BLaER1 (cell line): ENCODE measurements around the gene TMEM52.

ENCODE experiments used
- H3K27ac ChIP-seq: shearing (Covaris generic); formaldehyde crosslinking; 2 replicates; pipeline ENCODE4 v1.8.1; 2022
- H3K27me3 ChIP-seq: shearing (Covaris generic); formaldehyde crosslinking; 2 replicates; pipeline ENCODE4 v1.8.1; 2022
- H3K36me3 ChIP-seq: shearing (Covaris generic); formaldehyde crosslinking; 2 replicates; pipeline ENCODE4 v1.8.1; 2022
- H3K4me1 ChIP-seq: shearing (Covaris generic); formaldehyde crosslinking; 2 replicates; pipeline ENCODE4 v1.8.1; 2022
- H3K4me2 ChIP-seq: shearing (Covaris generic); formaldehyde crosslinking; 2 replicates; pipeline ENCODE4 v1.8.1; 2022
- H3K4me3 ChIP-seq: shearing (Covaris generic); formaldehyde crosslinking; 2 replicates; pipeline ENCODE4 v1.8.1; 2022
- H3K9ac ChIP-seq: shearing (Covaris generic); formaldehyde crosslinking; 2 replicates; pipeline ENCODE4 v1.8.1; 2022
- H3K9me3 ChIP-seq: shearing (Covaris generic); formaldehyde crosslinking; 2 replicates; pipeline ENCODE4 v1.8.1; 2022
- H4K20me1 ChIP-seq: shearing (Covaris generic); formaldehyde crosslinking; 2 replicates; pipeline ENCODE4 v1.8.1; 2022
- Cebpa-rat ChIP-seq: shearing (Covaris generic); IDR thresholded peaks from 2 replicates; pipeline ENCODE4 v1.8.1; 2022

The TMEM52 gene

DNA sequence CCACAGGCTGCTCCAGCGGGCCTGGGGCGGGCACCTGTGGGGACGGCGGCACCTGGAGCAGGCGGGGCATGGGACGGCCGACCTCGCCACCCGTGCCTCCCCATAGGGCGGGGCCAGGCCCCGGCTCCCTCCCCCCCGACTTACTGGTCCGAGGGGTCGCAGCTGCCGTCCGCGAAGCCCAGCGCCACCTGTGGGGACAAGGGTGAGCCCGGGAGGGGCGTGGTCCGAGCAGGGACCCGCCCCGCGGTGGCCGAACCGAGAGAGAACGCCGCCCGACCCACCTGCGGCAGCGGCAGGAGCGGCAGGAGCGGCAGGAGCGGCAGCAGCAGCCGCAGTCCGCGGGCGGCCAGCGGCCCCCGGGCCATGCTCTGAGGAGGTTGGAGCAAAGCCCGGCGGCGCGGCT, at the start of gene TMEM52:
Gene TMEM52 (minus strand): TSS at position 379 of the 403 bp plus-strand sequence. CDS start 14 bp downstream, at position 365.
- H3K4me3 ChIP-seq: peak within 1 kb of the TSS; percentile 75
- H3K9ac ChIP-seq: peak within 1 kb of the TSS; percentile 71
- H3K27me3 ChIP-seq: 0 out of 2 replicates have a peak, but pooled peaks cover 7% of the 10 kb centered on the region
- TF ChIP-seq Cebpa-rat: no peak
- no peaks in the 10 kb centered on the region for H3K36me3 ChIP-seq
- H3K4me2 ChIP-seq: peak within 1 kb of the TSS; percentile 95
- peak within 1 kb of the TSS; percentile 71 for H3K27ac ChIP-seq
- H3K4me1 ChIP-seq: peaks cover 74% of the 10 kb centered on the region
- H3K9me3 ChIP-seq: no peaks in the 10 kb centered on the region
- H4K20me1 ChIP-seq: no peaks in the 10 kb centered on the region

DNA sequence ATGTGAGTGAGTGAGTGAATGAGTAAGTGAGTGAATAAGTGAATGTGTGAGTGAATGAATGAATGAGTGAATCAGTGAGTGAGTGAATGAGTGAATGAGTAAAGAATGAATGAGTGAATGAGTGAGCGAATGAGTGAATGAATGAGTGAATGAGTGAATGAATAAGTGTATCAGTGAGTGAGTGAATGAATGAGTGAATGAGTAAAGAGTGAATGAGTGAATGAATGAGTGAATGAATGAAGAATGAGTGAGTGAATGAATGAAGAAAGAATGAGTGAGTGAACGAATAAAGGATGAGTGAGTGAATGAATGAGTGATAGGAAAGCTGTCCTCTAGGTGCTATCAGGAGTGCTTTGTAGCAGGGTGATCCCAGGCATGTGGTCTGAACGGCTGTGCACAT, 48.8 kb upstream of the TMEM52 start:
- Histone ChIP-seq H3K4me2 (no peak overlapping the region), H3K27me3 (peaks cover 15% of the 10 kb centered on the region; the same call in 1 of the 2 replicates), H3K4me1 (peaks cover 37% of the 10 kb centered on the region), H3K9me3 (no peaks in the 10 kb centered on the region), H3K9ac (no peak overlapping the region), H3K27ac (no peak overlapping the region), H4K20me1 (no peaks in the 10 kb centered on the region), H3K4me3 (no peak overlapping the region), H3K36me3 (no peaks in the 10 kb centered on the region)
- no peak for TF ChIP-seq Cebpa-rat

DNA sequence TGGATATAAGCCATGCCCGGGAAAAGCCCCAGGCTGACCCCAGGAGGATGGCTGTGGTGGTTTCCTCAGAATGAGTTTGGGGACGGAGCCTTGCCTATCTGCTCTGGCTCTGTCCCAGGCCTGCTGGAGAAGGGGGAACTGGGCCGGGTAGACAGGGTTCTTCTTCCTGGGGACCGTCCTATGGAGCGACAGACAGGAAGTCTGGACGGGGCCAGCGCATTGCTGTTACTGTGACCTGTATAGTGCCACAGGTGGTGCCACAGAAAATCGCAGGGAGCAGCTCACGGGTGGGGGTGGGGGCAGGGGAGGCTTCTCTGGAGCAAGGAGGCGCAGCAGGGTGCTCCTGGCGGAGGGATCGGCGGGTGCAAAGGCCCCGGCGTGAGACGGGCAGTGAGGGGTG, 48.1 kb upstream of the TMEM52 start:
- Histone ChIP-seq H3K36me3 (no peaks in the 10 kb centered on the region), H3K9me3 (no peaks in the 10 kb centered on the region), H3K27me3 (peaks cover 15% of the 10 kb centered on the region; the same call in 1 of the 2 replicates), H3K27ac (no peak overlapping the region), H3K4me3 (no peak overlapping the region), H3K4me1 (peaks cover 36% of the 10 kb centered on the region), H4K20me1 (no peaks in the 10 kb centered on the region), H3K9ac (no peak overlapping the region), H3K4me2 (no peak overlapping the region)
- no peak for TF ChIP-seq Cebpa-rat

DNA sequence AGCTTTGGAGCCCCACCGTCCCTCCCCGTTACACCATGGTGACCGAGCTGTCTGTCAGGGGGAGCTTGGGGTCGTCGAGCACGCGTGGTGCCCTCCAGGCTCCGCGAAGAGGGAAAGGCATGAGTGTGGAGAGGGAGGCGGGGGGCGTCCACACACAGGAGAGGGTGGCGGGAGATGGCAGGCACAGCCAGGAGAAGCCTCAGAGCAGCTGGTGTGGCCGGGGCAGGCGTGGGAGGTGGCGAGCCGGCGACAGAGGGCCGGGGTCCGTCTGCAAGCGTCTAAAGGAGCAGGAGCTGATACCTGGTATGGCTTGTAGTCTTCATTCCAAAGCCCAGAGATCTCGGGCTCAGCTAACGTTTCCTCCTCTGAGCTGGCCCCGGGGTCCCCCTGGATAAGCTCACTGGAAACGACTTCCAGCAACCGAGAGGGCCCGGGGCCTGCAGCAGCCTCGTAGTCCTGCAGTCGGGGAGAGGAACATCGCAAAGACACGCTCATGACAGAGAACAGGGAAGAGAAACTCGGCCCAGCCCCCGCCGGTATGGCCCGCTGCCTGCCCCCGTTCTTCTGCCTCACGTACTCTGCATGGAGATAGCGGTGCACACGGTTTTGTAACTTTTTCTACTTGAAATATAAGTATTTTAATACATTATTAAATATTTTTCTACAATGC, 47.1 kb upstream of the TMEM52 start:
- H3K9ac ChIP-seq: no peak overlapping the region
- H3K4me3 ChIP-seq: no peak overlapping the region
- H3K27ac ChIP-seq: no peak overlapping the region
- no peaks in the 10 kb centered on the region for H3K9me3 ChIP-seq
- no peaks in the 10 kb centered on the region for H4K20me1 ChIP-seq
- TF ChIP-seq Cebpa-rat: no peak
- peak overlapping the region; percentile 30 for H3K4me2 ChIP-seq
- H3K4me1 ChIP-seq: peaks cover 38% of the 10 kb centered on the region
- H3K36me3 ChIP-seq: no peaks in the 10 kb centered on the region
- peaks cover 15% of the 10 kb centered on the region; the same call in 1 of the 2 replicates for H3K27me3 ChIP-seq

DNA sequence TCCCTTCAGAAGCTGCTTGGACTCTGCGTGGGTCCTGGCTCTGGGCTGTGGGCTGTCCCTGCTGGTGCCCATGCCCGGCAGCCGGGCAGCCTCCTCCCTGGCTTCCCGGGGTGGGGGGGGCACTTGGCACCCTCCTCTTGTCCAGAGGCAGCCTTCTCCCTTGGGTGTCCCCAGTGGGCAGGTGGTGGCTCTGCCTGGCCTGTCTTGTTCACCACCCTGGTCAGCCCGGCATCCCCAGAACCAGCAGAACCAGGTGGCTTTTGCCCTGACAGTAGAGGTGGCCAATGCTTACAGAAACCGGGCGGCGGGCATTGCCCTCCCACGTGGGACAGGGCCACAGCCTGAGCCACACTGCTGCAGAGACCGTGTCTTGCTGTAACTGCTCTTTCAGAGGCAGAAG, 46.5 kb upstream of the TMEM52 start:
- Histone ChIP-seq H4K20me1 (no peaks in the 10 kb centered on the region), H3K9ac (no peak overlapping the region), H3K9me3 (no peaks in the 10 kb centered on the region), H3K27me3 (peaks cover 15% of the 10 kb centered on the region; the same call in 1 of the 2 replicates), H3K4me3 (no peak overlapping the region), H3K27ac (no peak overlapping the region), H3K4me1 (peaks cover 45% of the 10 kb centered on the region), H3K36me3 (no peaks in the 10 kb centered on the region), H3K4me2 (peak overlapping the region; percentile 30; the same call in 1 of the 2 replicates)
- TF ChIP-seq Cebpa-rat: no peak

DNA sequence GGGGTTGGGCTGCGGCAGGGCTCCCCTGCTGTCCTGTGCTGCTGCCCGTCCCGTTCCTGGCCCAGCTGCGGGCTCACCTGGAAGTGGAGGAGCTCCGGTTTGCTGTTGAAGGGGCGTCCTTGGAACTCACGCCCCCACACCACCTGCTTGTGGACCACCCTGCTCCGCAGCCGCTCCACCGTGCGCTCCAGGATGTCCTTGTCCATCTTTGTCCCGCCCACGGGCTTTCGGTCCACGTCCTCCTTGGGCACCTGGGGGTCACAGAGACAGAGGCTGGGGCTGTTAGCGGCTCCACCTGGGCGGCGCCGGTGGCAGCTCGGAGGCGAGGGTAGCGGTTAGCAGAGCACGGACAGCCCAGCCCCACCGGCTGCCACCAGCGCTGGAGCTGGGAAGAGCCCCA, 45.7 kb upstream of the TMEM52 start:
- Histone ChIP-seq H3K4me2 (peak overlapping the region; percentile 36; the same call in 1 of the 2 replicates), H4K20me1 (no peaks in the 10 kb centered on the region), H3K9me3 (no peaks in the 10 kb centered on the region), H3K27me3 (peaks cover 15% of the 10 kb centered on the region; the same call in 1 of the 2 replicates), H3K36me3 (no peaks in the 10 kb centered on the region), H3K27ac (no peak overlapping the region), H3K9ac (no peak overlapping the region), H3K4me1 (peaks cover 52% of the 10 kb centered on the region), H3K4me3 (no peak overlapping the region)
- no peak for TF ChIP-seq Cebpa-rat

DNA sequence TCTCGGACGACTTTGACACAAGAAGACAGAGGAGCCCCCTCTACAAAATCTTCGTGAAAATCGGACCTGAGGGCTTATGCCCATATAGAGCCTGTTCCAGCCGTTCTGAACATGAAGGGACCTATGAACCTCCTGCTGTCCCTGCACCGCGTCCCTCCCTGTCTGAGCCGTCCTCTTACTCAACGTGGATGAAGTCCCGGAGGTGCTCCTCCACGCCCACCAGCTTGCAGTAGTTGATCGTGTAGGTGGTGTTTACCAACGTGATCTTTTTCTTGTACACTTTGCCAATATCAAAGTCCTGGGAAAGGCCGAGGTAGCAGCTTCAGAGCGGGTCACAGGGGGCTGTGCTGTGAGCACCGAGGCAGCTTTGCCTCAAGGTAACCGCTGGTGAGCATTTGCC, 44.5 kb upstream of the TMEM52 start:
- no peak for TF ChIP-seq Cebpa-rat
- Histone ChIP-seq H3K9ac (no peak overlapping the region), H3K27ac (no peak overlapping the region), H3K36me3 (no peaks in the 10 kb centered on the region), H3K4me1 (peaks cover 58% of the 10 kb centered on the region), H4K20me1 (no peaks in the 10 kb centered on the region), H3K4me2 (no peak overlapping the region), H3K9me3 (no peaks in the 10 kb centered on the region), H3K27me3 (peaks cover 15% of the 10 kb centered on the region; the same call in 1 of the 2 replicates), H3K4me3 (no peak overlapping the region)

DNA sequence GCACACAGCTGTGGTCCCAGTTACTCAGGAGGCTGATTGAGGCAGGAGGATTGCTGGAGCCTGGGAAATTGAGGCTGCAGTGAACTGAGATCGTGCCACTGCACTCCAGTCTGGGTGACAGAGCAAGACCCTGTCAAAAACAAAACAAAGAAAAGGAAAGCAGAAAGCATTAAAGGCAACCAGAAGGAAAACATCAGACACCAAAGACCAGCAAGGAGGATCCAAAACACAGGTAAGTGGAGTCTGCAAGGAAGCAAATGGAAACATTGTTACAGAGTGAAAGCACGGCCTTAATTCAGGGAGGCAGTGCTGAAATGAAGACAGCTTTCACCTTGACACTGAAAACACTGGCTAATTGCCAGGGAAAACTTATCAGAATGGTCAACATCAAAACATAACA, 43.7 kb upstream of the TMEM52 start:
- Histone ChIP-seq H3K4me1 (peaks cover 64% of the 10 kb centered on the region), H3K27ac (no peak overlapping the region), H3K36me3 (no peaks in the 10 kb centered on the region), H3K9me3 (no peaks in the 10 kb centered on the region), H3K4me3 (no peak overlapping the region), H4K20me1 (no peaks in the 10 kb centered on the region), H3K27me3 (peaks cover 15% of the 10 kb centered on the region; the same call in 1 of the 2 replicates), H3K9ac (no peak overlapping the region), H3K4me2 (no peak overlapping the region)
- TF ChIP-seq Cebpa-rat: no peak

DNA sequence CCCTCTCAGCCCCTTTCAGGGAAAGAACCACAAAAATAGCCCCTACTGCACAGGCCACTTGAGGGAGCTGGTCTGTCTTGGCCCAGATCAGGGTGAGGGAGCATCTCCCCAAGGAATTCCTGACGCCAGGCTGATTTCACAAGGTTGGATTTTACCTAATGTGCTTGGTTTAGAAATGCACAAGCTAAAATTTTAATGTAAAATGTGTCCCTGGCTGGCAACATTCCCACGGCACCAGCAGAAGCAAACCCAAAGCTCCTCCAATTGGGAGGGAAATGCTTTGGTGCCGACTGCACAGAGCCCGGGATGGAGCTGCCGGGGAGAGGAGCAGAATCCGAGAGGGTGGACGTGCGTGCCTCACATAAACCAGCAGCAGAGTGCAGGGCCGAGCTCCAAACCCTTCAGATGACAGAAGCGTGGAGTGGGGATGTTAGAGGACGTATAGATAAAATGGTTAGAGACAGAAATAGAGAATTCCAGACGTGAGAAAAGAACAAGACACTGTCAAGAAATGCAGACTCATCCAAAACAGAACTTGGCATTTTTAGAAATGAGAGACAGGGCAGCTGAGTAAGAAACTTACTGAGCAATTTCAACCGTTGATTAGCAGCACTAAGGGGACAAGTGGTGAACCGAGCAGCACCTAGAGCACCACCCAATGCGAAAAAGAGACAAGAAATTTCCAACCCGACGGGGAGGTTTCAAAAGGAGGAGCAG, 41.6 kb upstream of the TMEM52 start:
- H3K4me2 ChIP-seq: peak overlapping the region; percentile 82
- TF ChIP-seq Cebpa-rat: no peak
- peak overlapping the region; percentile 45; the same call in 1 of the 2 replicates for H3K27ac ChIP-seq
- H3K4me3 ChIP-seq: no peak overlapping the region
- no peaks in the 10 kb centered on the region for H3K36me3 ChIP-seq
- peaks cover 8% of the 10 kb centered on the region; the same call in 1 of the 2 replicates for H3K27me3 ChIP-seq
- H3K4me1 ChIP-seq: peaks cover 65% of the 10 kb centered on the region
- peak overlapping the region; percentile 10; the same call in 1 of the 2 replicates for H3K9ac ChIP-seq
- no peaks in the 10 kb centered on the region for H3K9me3 ChIP-seq
- no peaks in the 10 kb centered on the region for H4K20me1 ChIP-seq
